Measurements from ENCODE around the gene HDLBP.

GRCh38 chr2:241312082-241312481, 3.4 kb downstream of the HDLBP start:
- TF ChIP-seq CTCF (conservative IDR thresholded peaks at IDR 0.05; ENCODE audit: low read depth in 2 of 2) (no peak), CREB1 (CRISPR knock-in tag; IDR thresholded peaks at IDR 0.05; ENCODE audit: low read depth) (no peak), POLR2AphosphoS5 (IDR thresholded peaks at IDR 0.05; ENCODE audit: low read depth) (no peak), EZH2 (IDR thresholded peaks at IDR 0.05; ENCODE audit: low read depth, unreplicated experiment) (no peak), JUNB (IDR thresholded peaks at IDR 0.05; ENCODE audit: unreplicated experiment) (no peak), EZH2phosphoT487 (IDR thresholded peaks at IDR 0.05; ENCODE audit: unreplicated experiment) (no peak), ZNF114 (CRISPR knock-in tag; IDR thresholded peaks at IDR 0.05) (no peak), NANOG (IDR thresholded peaks at IDR 0.05; ENCODE audit: borderline replicate concordance) (no peak), ZNF331 (CRISPR knock-in tag; IDR thresholded peaks at IDR 0.05; ENCODE audit: low read depth) (no peak)
- TF ChIP-seq, protein P1, sequence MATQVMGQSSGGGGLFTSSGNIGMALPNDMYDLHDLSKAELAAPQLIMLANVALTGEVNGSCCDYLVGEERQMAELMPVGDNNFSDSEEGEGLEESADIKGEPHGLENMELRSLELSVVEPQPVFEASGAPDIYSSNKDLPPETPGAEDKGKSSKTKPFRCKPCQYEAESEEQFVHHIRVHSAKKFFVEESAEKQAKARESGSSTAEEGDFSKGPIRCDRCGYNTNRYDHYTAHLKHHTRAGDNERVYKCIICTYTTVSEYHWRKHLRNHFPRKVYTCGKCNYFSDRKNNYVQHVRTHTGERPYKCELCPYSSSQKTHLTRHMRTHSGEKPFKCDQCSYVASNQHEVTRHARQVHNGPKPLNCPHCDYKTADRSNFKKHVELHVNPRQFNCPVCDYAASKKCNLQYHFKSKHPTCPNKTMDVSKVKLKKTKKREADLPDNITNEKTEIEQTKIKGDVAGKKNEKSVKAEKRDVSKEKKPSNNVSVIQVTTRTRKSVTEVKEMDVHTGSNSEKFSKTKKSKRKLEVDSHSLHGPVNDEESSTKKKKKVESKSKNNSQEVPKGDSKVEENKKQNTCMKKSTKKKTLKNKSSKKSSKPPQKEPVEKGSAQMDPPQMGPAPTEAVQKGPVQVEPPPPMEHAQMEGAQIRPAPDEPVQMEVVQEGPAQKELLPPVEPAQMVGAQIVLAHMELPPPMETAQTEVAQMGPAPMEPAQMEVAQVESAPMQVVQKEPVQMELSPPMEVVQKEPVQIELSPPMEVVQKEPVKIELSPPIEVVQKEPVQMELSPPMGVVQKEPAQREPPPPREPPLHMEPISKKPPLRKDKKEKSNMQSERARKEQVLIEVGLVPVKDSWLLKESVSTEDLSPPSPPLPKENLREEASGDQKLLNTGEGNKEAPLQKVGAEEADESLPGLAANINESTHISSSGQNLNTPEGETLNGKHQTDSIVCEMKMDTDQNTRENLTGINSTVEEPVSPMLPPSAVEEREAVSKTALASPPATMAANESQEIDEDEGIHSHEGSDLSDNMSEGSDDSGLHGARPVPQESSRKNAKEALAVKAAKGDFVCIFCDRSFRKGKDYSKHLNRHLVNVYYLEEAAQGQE (IDR thresholded peaks at IDR 0.05; ENCODE audit: unreplicated experiment): no peak
- TF ChIP-seq, protein P2, sequence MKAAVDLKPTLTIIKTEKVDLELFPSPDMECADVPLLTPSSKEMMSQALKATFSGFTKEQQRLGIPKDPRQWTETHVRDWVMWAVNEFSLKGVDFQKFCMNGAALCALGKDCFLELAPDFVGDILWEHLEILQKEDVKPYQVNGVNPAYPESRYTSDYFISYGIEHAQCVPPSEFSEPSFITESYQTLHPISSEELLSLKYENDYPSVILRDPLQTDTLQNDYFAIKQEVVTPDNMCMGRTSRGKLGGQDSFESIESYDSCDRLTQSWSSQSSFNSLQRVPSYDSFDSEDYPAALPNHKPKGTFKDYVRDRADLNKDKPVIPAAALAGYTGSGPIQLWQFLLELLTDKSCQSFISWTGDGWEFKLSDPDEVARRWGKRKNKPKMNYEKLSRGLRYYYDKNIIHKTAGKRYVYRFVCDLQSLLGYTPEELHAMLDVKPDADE (IDR thresholded peaks at IDR 0.05): no peak
- TF ChIP-seq, protein P3, sequence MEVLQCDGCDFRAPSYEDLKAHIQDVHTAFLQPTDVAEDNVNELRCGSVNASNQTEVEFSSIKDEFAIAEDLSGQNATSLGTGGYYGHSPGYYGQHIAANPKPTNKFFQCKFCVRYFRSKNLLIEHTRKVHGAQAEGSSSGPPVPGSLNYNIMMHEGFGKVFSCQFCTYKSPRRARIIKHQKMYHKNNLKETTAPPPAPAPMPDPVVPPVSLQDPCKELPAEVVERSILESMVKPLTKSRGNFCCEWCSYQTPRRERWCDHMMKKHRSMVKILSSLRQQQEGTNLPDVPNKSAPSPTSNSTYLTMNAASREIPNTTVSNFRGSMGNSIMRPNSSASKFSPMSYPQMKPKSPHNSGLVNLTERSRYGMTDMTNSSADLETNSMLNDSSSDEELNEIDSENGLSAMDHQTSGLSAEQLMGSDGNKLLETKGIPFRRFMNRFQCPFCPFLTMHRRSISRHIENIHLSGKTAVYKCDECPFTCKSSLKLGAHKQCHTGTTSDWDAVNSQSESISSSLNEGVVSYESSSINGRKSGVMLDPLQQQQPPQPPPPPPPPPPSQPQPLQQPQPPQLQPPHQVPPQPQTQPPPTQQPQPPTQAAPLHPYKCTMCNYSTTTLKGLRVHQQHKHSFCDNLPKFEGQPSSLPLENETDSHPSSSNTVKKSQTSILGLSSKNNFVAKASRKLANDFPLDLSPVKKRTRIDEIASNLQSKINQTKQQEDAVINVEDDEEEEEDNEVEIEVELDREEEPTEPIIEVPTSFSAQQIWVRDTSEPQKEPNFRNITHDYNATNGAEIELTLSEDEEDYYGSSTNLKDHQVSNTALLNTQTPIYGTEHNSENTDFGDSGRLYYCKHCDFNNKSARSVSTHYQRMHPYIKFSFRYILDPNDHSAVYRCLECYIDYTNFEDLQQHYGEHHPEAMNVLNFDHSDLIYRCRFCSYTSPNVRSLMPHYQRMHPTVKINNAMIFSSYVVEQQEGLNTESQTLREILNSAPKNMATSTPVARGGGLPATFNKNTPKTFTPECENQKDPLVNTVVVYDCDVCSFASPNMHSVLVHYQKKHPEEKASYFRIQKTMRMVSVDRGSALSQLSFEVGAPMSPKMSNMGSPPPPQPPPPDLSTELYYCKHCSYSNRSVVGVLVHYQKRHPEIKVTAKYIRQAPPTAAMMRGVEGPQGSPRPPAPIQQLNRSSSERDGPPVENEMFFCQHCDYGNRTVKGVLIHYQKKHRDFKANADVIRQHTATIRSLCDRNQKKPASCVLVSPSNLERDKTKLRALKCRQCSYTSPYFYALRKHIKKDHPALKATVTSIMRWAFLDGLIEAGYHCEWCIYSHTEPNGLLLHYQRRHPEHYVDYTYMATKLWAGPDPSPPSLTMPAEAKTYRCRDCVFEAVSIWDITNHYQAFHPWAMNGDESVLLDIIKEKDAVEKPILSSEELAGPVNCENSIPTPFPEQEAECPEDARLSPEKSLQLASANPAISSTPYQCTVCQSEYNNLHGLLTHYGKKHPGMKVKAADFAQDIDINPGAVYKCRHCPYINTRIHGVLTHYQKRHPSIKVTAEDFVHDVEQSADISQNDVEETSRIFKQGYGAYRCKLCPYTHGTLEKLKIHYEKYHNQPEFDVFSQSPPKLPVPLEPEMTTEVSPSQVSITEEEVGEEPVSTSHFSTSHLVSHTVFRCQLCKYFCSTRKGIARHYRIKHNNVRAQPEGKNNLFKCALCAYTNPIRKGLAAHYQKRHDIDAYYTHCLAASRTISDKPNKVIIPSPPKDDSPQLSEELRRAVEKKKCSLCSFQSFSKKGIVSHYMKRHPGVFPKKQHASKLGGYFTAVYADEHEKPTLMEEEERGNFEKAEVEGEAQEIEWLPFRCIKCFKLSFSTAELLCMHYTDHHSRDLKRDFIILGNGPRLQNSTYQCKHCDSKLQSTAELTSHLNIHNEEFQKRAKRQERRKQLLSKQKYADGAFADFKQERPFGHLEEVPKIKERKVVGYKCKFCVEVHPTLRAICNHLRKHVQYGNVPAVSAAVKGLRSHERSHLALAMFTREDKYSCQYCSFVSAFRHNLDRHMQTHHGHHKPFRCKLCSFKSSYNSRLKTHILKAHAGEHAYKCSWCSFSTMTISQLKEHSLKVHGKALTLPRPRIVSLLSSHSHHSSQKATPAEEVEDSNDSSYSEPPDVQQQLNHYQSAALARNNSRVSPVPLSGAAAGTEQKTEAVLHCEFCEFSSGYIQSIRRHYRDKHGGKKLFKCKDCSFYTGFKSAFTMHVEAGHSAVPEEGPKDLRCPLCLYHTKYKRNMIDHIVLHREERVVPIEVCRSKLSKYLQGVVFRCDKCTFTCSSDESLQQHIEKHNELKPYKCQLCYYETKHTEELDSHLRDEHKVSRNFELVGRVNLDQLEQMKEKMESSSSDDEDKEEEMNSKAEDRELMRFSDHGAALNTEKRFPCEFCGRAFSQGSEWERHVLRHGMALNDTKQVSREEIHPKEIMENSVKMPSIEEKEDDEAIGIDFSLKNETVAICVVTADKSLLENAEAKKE (CRISPR knock-in tag; IDR thresholded peaks at IDR 0.05): no peak
